LNCAP (cell line): ENCODE measurements around the gene SCG5.

Source experiments
- TF ChIP-seq, protein P1 (sequence below): fragments of 450-650 bp; IDR thresholded peaks from 2 replicates; pipeline ENCODE4 v1.5.1; 2017; ENCODE audit warnings: mild to moderate bottlenecking

SCG5 gene

DNA sequence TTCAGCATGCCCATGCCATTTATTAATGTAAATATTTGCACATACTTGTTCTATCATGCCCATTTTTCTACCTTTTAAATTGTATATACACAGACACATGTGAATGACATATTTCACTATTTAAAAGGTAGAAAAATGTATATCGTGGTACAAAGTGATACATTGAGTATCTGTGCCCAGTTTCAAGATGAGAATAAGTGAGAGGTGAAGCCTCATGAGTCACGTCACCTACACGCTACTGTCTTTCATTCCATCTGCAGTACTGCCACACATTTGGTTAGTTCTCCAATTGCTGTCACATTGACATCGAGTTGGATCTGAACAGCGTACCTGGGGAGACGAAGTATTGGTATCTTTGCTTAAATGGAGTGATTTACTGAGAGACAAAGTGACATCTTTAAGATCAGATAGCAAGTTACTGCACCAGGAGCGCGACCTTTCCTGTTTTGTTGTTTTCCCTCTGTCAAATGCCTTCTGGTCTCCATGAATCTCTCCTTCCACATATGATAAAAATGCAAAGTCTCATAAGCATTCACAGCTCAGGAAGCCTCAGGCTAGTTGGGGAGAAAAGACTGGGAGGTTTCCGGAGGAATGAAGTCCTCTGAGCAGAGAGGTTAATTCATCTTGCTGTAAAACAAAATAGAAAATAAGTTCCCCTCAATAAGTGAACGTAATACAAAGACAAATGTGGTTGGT is 88.3 kb downstream of the SCG5 start:
- TF ChIP-seq, protein P1, sequence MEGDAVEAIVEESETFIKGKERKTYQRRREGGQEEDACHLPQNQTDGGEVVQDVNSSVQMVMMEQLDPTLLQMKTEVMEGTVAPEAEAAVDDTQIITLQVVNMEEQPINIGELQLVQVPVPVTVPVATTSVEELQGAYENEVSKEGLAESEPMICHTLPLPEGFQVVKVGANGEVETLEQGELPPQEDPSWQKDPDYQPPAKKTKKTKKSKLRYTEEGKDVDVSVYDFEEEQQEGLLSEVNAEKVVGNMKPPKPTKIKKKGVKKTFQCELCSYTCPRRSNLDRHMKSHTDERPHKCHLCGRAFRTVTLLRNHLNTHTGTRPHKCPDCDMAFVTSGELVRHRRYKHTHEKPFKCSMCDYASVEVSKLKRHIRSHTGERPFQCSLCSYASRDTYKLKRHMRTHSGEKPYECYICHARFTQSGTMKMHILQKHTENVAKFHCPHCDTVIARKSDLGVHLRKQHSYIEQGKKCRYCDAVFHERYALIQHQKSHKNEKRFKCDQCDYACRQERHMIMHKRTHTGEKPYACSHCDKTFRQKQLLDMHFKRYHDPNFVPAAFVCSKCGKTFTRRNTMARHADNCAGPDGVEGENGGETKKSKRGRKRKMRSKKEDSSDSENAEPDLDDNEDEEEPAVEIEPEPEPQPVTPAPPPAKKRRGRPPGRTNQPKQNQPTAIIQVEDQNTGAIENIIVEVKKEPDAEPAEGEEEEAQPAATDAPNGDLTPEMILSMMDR = no peak

DNA sequence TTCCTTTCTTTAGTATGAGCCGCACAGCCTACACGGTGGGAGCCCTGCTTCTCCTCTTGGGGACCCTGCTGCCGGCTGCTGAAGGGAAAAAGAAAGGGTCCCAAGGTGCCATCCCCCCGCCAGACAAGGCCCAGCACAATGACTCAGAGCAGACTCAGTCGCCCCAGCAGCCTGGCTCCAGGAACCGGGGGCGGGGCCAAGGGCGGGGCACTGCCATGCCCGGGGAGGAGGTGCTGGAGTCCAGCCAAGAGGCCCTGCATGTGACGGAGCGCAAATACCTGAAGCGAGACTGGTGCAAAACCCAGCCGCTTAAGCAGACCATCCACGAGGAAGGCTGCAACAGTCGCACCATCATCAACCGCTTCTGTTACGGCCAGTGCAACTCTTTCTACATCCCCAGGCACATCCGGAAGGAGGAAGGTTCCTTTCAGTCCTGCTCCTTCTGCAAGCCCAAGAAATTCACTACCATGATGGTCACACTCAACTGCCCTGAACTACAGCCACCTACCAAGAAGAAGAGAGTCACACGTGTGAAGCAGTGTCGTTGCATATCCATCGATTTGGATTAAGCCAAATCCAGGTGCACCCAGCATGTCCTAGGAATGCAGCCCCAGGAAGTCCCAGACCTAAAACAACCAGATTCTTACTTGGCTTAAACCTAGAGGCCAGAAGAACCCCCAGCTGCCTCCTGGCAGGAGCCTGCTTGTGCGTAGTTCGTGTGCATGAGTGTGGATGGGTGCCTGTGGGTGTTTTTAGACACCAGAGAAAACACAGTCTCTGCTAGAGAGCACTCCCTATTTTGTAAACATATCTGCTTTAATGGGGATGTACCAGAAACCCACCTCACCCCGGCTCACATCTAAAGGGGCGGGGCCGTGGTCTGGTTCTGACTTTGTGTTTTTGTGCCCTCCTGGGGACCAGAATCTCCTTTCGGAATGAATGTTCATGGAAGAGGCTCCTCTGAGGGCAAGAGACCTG is 89.5 kb downstream of the SCG5 start:
- TF ChIP-seq, protein P1 = no peak

DNA sequence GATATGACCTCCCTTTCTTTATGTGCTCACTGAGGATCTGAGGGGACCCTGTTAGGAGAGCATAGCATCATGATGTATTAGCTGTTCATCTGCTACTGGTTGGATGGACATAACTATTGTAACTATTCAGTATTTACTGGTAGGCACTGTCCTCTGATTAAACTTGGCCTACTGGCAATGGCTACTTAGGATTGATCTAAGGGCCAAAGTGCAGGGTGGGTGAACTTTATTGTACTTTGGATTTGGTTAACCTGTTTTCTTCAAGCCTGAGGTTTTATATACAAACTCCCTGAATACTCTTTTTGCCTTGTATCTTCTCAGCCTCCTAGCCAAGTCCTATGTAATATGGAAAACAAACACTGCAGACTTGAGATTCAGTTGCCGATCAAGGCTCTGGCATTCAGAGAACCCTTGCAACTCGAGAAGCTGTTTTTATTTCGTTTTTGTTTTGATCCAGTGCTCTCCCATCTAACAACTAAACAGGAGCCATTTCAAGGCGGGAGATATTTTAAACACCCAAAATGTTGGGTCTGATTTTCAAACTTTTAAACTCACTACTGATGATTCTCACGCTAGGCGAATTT is 91.2 kb downstream of the SCG5 start:
- TF ChIP-seq, protein P1 = no peak

DNA sequence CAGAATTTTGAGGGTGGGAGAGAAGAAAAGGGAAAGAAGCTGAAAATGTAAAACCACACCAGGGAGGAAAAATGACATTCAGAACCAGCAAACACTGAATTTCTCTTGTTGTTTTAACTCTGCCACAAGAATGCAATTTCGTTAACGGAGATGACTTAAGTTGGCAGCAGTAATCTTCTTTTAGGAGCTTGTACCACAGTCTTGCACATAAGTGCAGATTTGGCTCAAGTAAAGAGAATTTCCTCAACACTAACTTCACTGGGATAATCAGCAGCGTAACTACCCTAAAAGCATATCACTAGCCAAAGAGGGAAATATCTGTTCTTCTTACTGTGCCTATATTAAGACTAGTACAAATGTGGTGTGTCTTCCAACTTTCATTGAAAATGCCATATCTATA is 91.8 kb downstream of the SCG5 start:
- TF ChIP-seq, protein P1 = no peak

DNA sequence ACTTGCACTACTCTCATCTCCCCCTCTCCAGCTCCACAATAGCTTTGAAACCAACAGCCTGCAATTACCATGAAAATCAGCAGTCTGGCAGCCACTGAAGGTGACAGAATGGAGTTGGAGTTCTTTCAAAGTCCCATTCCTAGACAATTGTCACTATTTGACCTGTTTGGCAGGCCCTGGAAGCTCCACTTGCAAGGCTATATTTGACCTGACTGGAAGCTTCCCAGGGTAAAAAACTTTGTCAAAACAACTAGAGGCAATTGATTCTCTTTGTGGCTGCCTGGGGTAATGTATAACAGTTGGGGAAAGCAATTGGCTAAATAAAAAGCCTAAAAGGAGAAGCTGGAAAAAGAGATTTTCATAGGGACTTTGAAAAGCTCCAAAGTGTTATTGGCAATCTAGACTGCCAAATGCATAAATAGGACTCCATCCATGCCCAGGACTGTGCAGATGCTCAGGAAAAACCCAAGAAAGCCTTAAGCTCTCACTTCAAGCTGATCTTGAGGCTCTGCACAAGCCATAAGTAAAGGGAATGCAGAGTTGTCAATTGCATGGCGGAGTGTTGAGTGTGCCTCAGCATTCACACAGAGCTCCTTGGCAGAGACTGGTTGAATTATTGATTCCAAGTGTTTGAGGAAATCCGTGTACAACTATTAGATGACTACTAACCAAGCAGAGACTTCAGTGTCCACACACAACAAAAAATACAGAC is 94.6 kb downstream of the SCG5 start:
- TF ChIP-seq, protein P1 = no peak

DNA sequence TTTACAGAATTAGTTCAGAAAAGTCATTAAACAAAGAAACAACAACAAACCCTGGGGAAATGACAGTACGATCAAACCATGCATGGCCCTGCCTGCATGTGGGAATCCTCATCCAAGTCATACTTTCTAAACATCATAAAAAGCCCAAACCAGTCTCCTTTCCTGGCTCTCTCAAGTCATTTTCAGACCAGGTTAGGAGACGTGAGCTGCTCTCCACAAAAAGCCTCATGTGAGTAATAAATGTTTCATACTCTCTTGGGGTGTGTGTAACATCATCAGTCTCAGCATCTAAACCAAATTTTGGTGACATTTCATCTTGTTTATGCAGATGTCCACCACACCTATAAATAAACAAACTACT is 95.2 kb downstream of the SCG5 start:
- TF ChIP-seq, protein P1 = no peak

DNA sequence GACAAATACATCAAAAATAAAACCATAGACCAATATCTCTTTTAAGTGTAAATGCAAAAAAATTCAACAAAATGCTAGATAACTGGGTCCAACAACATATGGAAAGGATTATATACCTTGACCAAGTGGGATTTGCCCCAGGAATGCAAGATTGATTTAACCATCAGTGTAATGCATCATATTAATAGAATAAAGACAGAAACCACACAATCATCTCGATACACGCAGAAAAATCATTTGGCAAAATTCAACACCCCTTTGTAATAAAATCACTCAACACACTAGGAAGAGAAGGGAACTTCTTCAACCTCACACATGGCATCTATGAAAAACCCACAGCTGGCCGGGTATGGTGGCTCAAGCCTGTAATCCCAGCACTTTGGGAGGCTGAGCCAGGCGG is 95.8 kb downstream of the SCG5 start:
- TF ChIP-seq, protein P1 = no peak
